H9 (cell line): Measurements from ENCODE around the gene DUSP23. TPM values are rescaled to one million over a fixed set of nuclear protein-coding genes. Genes with fewer than 3 reads are reported as not detected.

Experiments
- DNase-seq: peaks from one replicate; pipeline ENCODE4 v3.0.0-alpha.2; 2017
- H2AFZ ChIP-seq: one replicate; pipeline ENCODE4 v1.6.1; 2013; ENCODE audit warnings: mild to moderate bottlenecking, low read length, control low read depth, moderate library complexity
- H2AK5ac ChIP-seq: 2 replicates; pipeline ENCODE4 v1.6.1; 2013; ENCODE audit warnings: low read length, control low read depth, mixed read lengths; ENCODE audit not compliant: insufficient read length
- H2BK120ac ChIP-seq: one replicate; pipeline ENCODE4 v1.6.1; 2013; ENCODE audit warnings: low read depth, mild to moderate bottlenecking, low read length, control low read depth, inconsistent platforms; ENCODE audit not compliant: poor library complexity, severe bottlenecking
- H2BK12ac ChIP-seq: 2 replicates; pipeline ENCODE4 v1.6.1; 2013; ENCODE audit warnings: low read length, control low read depth, mixed read lengths, low read depth; ENCODE audit not compliant: insufficient read length
- H2BK15ac ChIP-seq: 2 replicates; pipeline ENCODE4 v1.6.1; 2013; ENCODE audit warnings: low read depth, low read length, control low read depth
- H2BK20ac ChIP-seq: one replicate; pipeline ENCODE4 v1.6.1; 2013; ENCODE audit warnings: low read depth, mild to moderate bottlenecking, low read length, control low read depth, inconsistent platforms; ENCODE audit not compliant: poor library complexity, severe bottlenecking
- H2BK5ac ChIP-seq: 2 replicates; pipeline ENCODE4 v1.6.1; 2013; ENCODE audit warnings: low read length, control low read depth, mixed read lengths; ENCODE audit not compliant: insufficient read length
- H3K14ac ChIP-seq: 2 replicates; pipeline ENCODE4 v1.6.1; 2013; ENCODE audit warnings: low read length, control low read depth; ENCODE audit not compliant: insufficient read depth
- H3K18ac ChIP-seq: 2 replicates; pipeline ENCODE4 v1.6.1; 2013; ENCODE audit warnings: low read depth, mild to moderate bottlenecking, mixed read lengths, low read length, control low read depth; ENCODE audit not compliant: insufficient read length
- H3K23ac ChIP-seq: 2 replicates; pipeline ENCODE4 v1.6.1; 2013; ENCODE audit warnings: low read length, control low read depth, mixed read lengths, low read depth; ENCODE audit not compliant: insufficient read length
- H3K23me2 ChIP-seq: 2 replicates; pipeline ENCODE4 v1.6.1; 2013; ENCODE audit warnings: low read depth, mild to moderate bottlenecking, mixed read lengths, low read length, control low read depth; ENCODE audit not compliant: insufficient read length, poor library complexity, severe bottlenecking
- H3K27ac ChIP-seq: 2 replicates; pipeline ENCODE4 v1.5.1; 2013; ENCODE audit warnings: low read length, control low read depth, mixed read lengths, low read depth; ENCODE audit not compliant: insufficient read length
- H3K27me3 ChIP-seq: 2 replicates; pipeline ENCODE4 v1.6.1; 2013; ENCODE audit warnings: low read length, control low read depth, inconsistent platforms; ENCODE audit not compliant: insufficient read depth
- H3K4ac ChIP-seq: 2 replicates; pipeline ENCODE4 v1.6.1; 2013; ENCODE audit warnings: low read depth, mild to moderate bottlenecking, control low read depth, inconsistent platforms, low read length, moderate library complexity
- H3K4me1 ChIP-seq: 2 replicates; pipeline ENCODE4 v1.6.1; 2013; ENCODE audit warnings: low read length, control low read depth, inconsistent platforms; ENCODE audit not compliant: insufficient read depth
- H3K4me2 ChIP-seq: 2 replicates; pipeline ENCODE4 v1.6.1; 2013; ENCODE audit warnings: low read length, control low read depth, mixed read lengths; ENCODE audit not compliant: insufficient read length, insufficient read depth
- H3K56ac ChIP-seq: 2 replicates; pipeline ENCODE4 v1.6.1; 2013; ENCODE audit warnings: low read depth, mild to moderate bottlenecking, mixed read lengths, low read length, control low read depth; ENCODE audit not compliant: insufficient read length
- H3K79me1 ChIP-seq: 2 replicates; pipeline ENCODE4 v1.6.1; 2013; ENCODE audit warnings: low read depth, mild to moderate bottlenecking, moderate library complexity, low read length, control low read depth, inconsistent platforms; ENCODE audit not compliant: insufficient read depth, poor library complexity, severe bottlenecking
- H3K79me2 ChIP-seq: 2 replicates; pipeline ENCODE4 v1.6.1; 2013; ENCODE audit warnings: low read length, control low read depth, inconsistent platforms; ENCODE audit not compliant: insufficient read depth
- H3K9ac ChIP-seq: 2 replicates; pipeline ENCODE4 v1.6.1; 2013; ENCODE audit warnings: low read length, control low read depth, mixed read lengths; ENCODE audit not compliant: insufficient read length; ENCODE audit errors: extremely low read depth
- H3K9me3 ChIP-seq: one replicate; pipeline ENCODE4 v1.6.1; 2013; ENCODE audit warnings: low read depth, low read length, inconsistent platforms; ENCODE audit not compliant: control insufficient read depth
- H3T11ph ChIP-seq: one replicate; pipeline ENCODE4 v1.6.1; 2013; ENCODE audit warnings: mild to moderate bottlenecking, low read length, control low read depth, inconsistent platforms
- H4K20me1 ChIP-seq: one replicate; pipeline ENCODE4 v1.6.1; 2013; ENCODE audit not compliant: control insufficient read depth, insufficient read length, insufficient read depth
- H4K5ac ChIP-seq: 2 replicates; pipeline ENCODE4 v1.6.1; 2013; ENCODE audit warnings: low read depth, mild to moderate bottlenecking, mixed read lengths, low read length, control low read depth; ENCODE audit not compliant: insufficient read length
- H4K8ac ChIP-seq: replicated peaks from 2 replicates; pipeline ENCODE4 v1.6.1; 2013; ENCODE audit warnings: low read length, control low read depth, mixed read lengths, low read depth; ENCODE audit not compliant: insufficient read length
- H4K91ac ChIP-seq: 2 replicates; pipeline ENCODE4 v1.6.1; 2013; ENCODE audit warnings: low read depth, mild to moderate bottlenecking, moderate library complexity, mixed read lengths, low read length, control low read depth; ENCODE audit not compliant: insufficient read length
- H3K27ac Mint-ChIP-seq, 3 experiments: 2 replicates in 2 of 3; 3 replicates in 1 of 3; pipeline ENCODE4 v1.8.0; 2020 to 2021; ENCODE audit warnings: mixed read lengths in 3 of 3, mild to moderate bottlenecking in 1 of 3, moderate library complexity in 1 of 3
- H3K27me3 Mint-ChIP-seq: 2 replicates; pipeline ENCODE4 v1.8.0; 2021; ENCODE audit warnings: low read depth, mild to moderate bottlenecking, moderate library complexity, mixed read lengths
- H3K36me3 Mint-ChIP-seq, 3 experiments: 2 replicates in 2 of 3; 3 replicates in 1 of 3; pipeline ENCODE4 v1.8.0; 2020 to 2021; ENCODE audit warnings: low read depth in 3 of 3, mixed read lengths in 3 of 3; ENCODE audit not compliant: insufficient read depth in 1 of 3
- H3K4me1 Mint-ChIP-seq, 2 experiments: 2 replicates each; pipeline ENCODE4 v1.8.0; 2020; ENCODE audit warnings: mixed read lengths in 2 of 2
- H3K4me3 Mint-ChIP-seq, 2 experiments: 2 replicates in 1 of 2; 3 replicates in 1 of 2; pipeline ENCODE4 v1.8.0; 2020 to 2021; ENCODE audit warnings: mild to moderate bottlenecking in 2 of 2, mixed read lengths in 2 of 2, moderate library complexity in 1 of 2
- H3K9me3 Mint-ChIP-seq, 2 experiments: 2 replicates in 1 of 2; 3 replicates in 1 of 2; pipeline ENCODE4 v1.8.0; 2020; ENCODE audit warnings: mild to moderate bottlenecking in 2 of 2, mixed read lengths in 2 of 2, moderate library complexity in 1 of 2
- CTCF ChIP-seq: fragments of 200-600 bp; sonication (generic); conservative IDR thresholded peaks from 3 replicates; pipeline ENCODE4 v1.8.0; 2021; ENCODE audit warnings: antibody characterized with exemption, mild to moderate bottlenecking
- WGBS: extraction: QIAGEN DNeasy Blood & Tissue Kit; methylation state at CpG from one replicate; pipeline ENCODE4 v1.1.7; 2013; ENCODE audit warnings: missing lambda C conversion rate, low lambda C conversion rate, mixed read lengths; ENCODE audit not compliant: insufficient read length; ENCODE audit errors: extremely low coverage; 5-methylcytosine and 5-hydroxymethylcytosine counted together
- total RNA-seq: library from RNA; stranded (reverse); gene quantifications from 2 replicates; pipeline ENCODE4 v1.2.1, GENCODE V29; 2021

Gene DUSP23
- total RNA-seq, 1 experiment from 2014 or later, result 25.0 TPM

GRCh38 chr1:159799446-159799985 is 18.8 kb downstream of the DUSP23 start:
- no peak overlapping the region for H2AFZ ChIP-seq
- no peaks in the 10 kb centered on the region for H3K9me3 Mint-ChIP-seq

More at GRCh38 chr1:159799446-159799985, 18.8 kb downstream of the DUSP23 start:
- TF ChIP-seq CTCF, result no peak
- Mint-ChIP-seq H3K27me3 (peaks cover 6% of the 10 kb centered on the region), H3K27ac (no peak overlapping the region), H3K4me3 (no peak overlapping the region), H3K36me3 (no peaks in the 10 kb centered on the region), H3K4me1 (no peaks in the 10 kb centered on the region)
- Histone ChIP-seq H2BK12ac (no peak overlapping the region), H3K9ac (no peak overlapping the region), H2BK120ac (no peak overlapping the region), H3K79me2 (no peaks in the 10 kb centered on the region), H3K23me2 (no peaks in the 10 kb centered on the region), H3T11ph (no peak overlapping the region), H2BK20ac (no peak overlapping the region), H3K23ac (no peak overlapping the region), H3K4ac (no peak overlapping the region), H2AK5ac (no peak overlapping the region), H2BK15ac (no peak overlapping the region), H3K9me3 (no peaks in the 10 kb centered on the region), H4K8ac (no peak overlapping the region), H3K4me1 (no peaks in the 10 kb centered on the region), H3K56ac (no peak overlapping the region), H3K27ac (no peak overlapping the region), H3K18ac (no peak overlapping the region), H3K14ac (no peak overlapping the region), H3K27me3 (no peaks in the 10 kb centered on the region), H2BK5ac (no peak overlapping the region), H4K91ac (no peak overlapping the region), H3K4me2 (no peak overlapping the region), H4K20me1 (no peaks in the 10 kb centered on the region), H3K79me1 (no peaks in the 10 kb centered on the region), H4K5ac (no peak overlapping the region)
- WGBS, result no CpG with 5 or more reads among the region's 4 CpGs
- no peak for DNase-seq
